ENCODE measurements around the gene JPH2.

- TF ChIP-seq POLR2A (IDR thresholded peaks at IDR 0.05) (no peak), CTCF (IDR thresholded peaks at IDR 0.05) (no peak)
Measured at GRCh38 chr20:44066645-44067606, 120.1 kb downstream of the JPH2 start.
